ENCODE data around the gene QRFP. TPM values are rescaled to one million over a fixed set of nuclear protein-coding genes. Genes with fewer than 3 reads are reported as not detected.

The QRFP gene
- polyA plus RNA-seq, 3 donors, result 0.18 to 0.60 (median 0.21) TPM

GRCh38 chr9:130847306-130848217 lies 49.0 kb downstream of the QRFP start:
- Histone ChIP-seq H3K9me3 (replicated peaks in 1 of 2; ENCODE audit: control insufficient read depth in 1 of 2, insufficient read depth in 1 of 2, low read length in 2 of 2) (no peaks in the 10 kb centered on the region), H3K27ac (ENCODE audit: low read depth in 1 of 2, low read length in 2 of 2) (peak overlapping the region in 1 of 2 donors; percentile 13), H3K27me3 (ENCODE audit: control insufficient read depth in 2 of 2, insufficient read depth in 2 of 2, low read length in 2 of 2) (no peaks in the 10 kb centered on the region), H2AFZ (ENCODE audit: insufficient read depth, low read depth, low read length, poor library complexity, severe bottlenecking) (no peak overlapping the region), H4K20me1 (ENCODE audit: insufficient read depth, low read length) (peaks cover 29% of the 10 kb centered on the region), H3K4me2 (replicated peaks; ENCODE audit: extremely low read depth, low read length, poor library complexity, severe bottlenecking) (no peak overlapping the region), H3K4me3 (replicated peaks in 1 of 3; ENCODE audit: low read depth in 2 of 3, low read length in 3 of 3) (no peak overlapping the region), H3K4me1 (ENCODE audit: control insufficient read depth in 1 of 2, insufficient read depth in 2 of 2, low read length in 2 of 2) (peaks cover 0 to 4% of the 10 kb centered on the region in 2 donors), H3K79me2 (ENCODE audit: insufficient read depth, low read length) (peaks cover 73% of the 10 kb centered on the region), H3K36me3 (replicated peaks in 1 of 2; ENCODE audit: control insufficient read depth in 1 of 2, insufficient read depth in 2 of 2, low read length in 2 of 2) (no peaks in the 10 kb centered on the region), H3K9ac (ENCODE audit: insufficient read depth, low read length, poor library complexity, severe bottlenecking) (peak overlapping the region; percentile 9)
- Mint-ChIP-seq H3K27me3 (ENCODE audit: low read depth in 3 of 3) (peaks cover 0 to 1% (median 1%) of the 10 kb centered on the region in 3 donors), H3K36me3 (no peaks in the 10 kb centered on the region), H3K9me3 (peaks cover 0 to 3% (median 0%) of the 10 kb centered on the region in 7 donors), H3K4me3 (no peak overlapping the region), H3K27ac (peak overlapping the region in 1 of 7 donors; percentile 6), H3K4me1 (peaks cover 20% of the 10 kb centered on the region)
- DNase-seq, result no peak
- intact Hi-C loops (cut with micrococcal nuclease), result no loop called here
- WGBS (ENCODE audit: insufficient coverage), result 46% methylated on average over 6 of the region's 13 CpGs
- TF ChIP-seq, protein P1, sequence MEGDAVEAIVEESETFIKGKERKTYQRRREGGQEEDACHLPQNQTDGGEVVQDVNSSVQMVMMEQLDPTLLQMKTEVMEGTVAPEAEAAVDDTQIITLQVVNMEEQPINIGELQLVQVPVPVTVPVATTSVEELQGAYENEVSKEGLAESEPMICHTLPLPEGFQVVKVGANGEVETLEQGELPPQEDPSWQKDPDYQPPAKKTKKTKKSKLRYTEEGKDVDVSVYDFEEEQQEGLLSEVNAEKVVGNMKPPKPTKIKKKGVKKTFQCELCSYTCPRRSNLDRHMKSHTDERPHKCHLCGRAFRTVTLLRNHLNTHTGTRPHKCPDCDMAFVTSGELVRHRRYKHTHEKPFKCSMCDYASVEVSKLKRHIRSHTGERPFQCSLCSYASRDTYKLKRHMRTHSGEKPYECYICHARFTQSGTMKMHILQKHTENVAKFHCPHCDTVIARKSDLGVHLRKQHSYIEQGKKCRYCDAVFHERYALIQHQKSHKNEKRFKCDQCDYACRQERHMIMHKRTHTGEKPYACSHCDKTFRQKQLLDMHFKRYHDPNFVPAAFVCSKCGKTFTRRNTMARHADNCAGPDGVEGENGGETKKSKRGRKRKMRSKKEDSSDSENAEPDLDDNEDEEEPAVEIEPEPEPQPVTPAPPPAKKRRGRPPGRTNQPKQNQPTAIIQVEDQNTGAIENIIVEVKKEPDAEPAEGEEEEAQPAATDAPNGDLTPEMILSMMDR (IDR thresholded peaks at IDR 0.05), result no peak

DNA sequence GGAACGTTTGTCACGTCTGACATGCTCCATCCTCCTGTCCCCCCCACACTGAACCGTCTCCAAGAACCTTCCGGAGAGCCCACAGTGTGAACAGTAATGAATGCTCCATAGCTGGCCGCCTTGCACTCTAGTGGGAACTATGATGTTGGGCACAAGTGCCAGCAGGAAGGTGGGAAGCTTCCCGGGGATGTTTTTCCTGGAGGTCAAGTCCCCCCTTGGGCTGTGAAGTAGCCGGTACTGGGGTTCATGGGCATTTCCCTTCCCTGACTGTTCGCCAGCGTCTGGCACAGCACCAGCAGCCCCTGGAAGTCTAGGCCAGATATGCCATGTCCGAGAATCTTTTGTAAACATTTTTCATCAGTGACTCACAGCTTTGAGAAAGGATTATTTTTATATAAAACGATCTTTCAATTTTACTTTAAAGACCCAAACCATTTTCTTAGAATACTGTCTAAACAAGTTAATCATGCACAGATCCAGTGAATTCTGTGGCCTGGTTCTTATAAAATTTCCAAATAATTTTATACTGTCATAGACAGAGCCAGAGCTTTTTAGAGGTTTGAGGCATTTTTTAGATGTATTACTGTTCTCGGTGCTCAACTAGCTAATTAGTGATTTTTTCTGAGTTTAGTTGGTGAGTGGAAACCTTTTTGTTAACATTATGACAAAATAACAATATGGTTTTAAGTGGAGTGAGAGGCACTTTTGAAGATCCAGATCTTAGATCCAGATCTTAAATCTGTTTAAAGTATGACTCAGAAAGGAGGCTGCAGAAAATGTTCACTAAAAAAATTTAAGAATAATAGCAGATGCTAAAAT lies 49.9 kb downstream of the QRFP start:
- Histone ChIP-seq H3K27ac (ENCODE audit: low read depth in 1 of 2, low read length in 2 of 2) (no peak overlapping the region), H3K9me3 (replicated peaks in 1 of 2; ENCODE audit: control insufficient read depth in 1 of 2, insufficient read depth in 1 of 2, low read length in 2 of 2) (no peaks in the 10 kb centered on the region), H3K9ac (ENCODE audit: insufficient read depth, low read length, poor library complexity, severe bottlenecking) (no peak overlapping the region), H3K4me1 (ENCODE audit: control insufficient read depth in 1 of 2, insufficient read depth in 2 of 2, low read length in 2 of 2) (peaks cover 0 to 4% of the 10 kb centered on the region in 2 donors), H3K36me3 (replicated peaks in 1 of 2; ENCODE audit: control insufficient read depth in 1 of 2, insufficient read depth in 2 of 2, low read length in 2 of 2) (no peaks in the 10 kb centered on the region), H4K20me1 (ENCODE audit: insufficient read depth, low read length) (peaks cover 35% of the 10 kb centered on the region), H3K4me2 (replicated peaks; ENCODE audit: extremely low read depth, low read length, poor library complexity, severe bottlenecking) (no peak overlapping the region), H3K79me2 (ENCODE audit: insufficient read depth, low read length) (peaks cover 77% of the 10 kb centered on the region), H3K27me3 (ENCODE audit: control insufficient read depth in 2 of 2, insufficient read depth in 2 of 2, low read length in 2 of 2) (no peaks in the 10 kb centered on the region), H2AFZ (ENCODE audit: insufficient read depth, low read depth, low read length, poor library complexity, severe bottlenecking) (no peak overlapping the region), H3K4me3 (replicated peaks in 1 of 3; ENCODE audit: low read depth in 2 of 3, low read length in 3 of 3) (no peak overlapping the region)
- Mint-ChIP-seq H3K27ac (no peak overlapping the region), H3K4me1 (peaks cover 26% of the 10 kb centered on the region), H3K4me3 (peak overlapping the region in 1 of 2 donors; percentile 31), H3K36me3 (no peaks in the 10 kb centered on the region), H3K9me3 (peaks cover 0 to 3% (median 0%) of the 10 kb centered on the region in 7 donors), H3K27me3 (ENCODE audit: low read depth in 3 of 3) (peaks cover 0 to 1% (median 1%) of the 10 kb centered on the region in 3 donors)
- TF ChIP-seq, protein P1 (IDR thresholded peaks at IDR 0.05), result no peak
- no peak for DNase-seq
- 98% methylated on average over 4 of the region's 12 CpGs for WGBS (ENCODE audit: insufficient coverage)
- intact Hi-C loops (cut with micrococcal nuclease), result no loop called here

All from CD14-positive monocyte (primary cell).